ENCODE measurements around the gene CRYBG1.
"Not testable (repeated sequence)": the region's sequence is repeated elsewhere in the genome, so short reads cannot be mapped to it uniquely, and the experiment has no call there.

GRCh38 chr6:106405044-106405443 is 44.5 kb downstream of the CRYBG1 start:
- TF ChIP-seq CTCF (conservative IDR thresholded peaks at IDR 0.05); ZFX (IDR thresholded peaks at IDR 0.05): not testable (repeated sequence)
